Activated T-helper 1 cell treated with anti-CD3 and anti-CD28 coated beads, Interleukin-12 subunit alpha, Interleukin-12 subunit beta, Interleukin-2, Interleukin-4 antibody, amounts not matched to agents 30 ng/mL and 10 ng/mL and 1 ng/mL, durations not matched to agents 14 hours and 24 hours and 36 hours (primary cell): Measurements from ENCODE around the gene DNAJC24. TPM values are rescaled to one million over a fixed set of nuclear protein-coding genes. Genes with fewer than 3 reads are reported as not detected.

Experiments
- DNase-seq: peaks from one replicate; pipeline ENCODE4 v3.0.0; 2021; ENCODE audit warnings: low spot score
- H3K27ac Mint-ChIP-seq: one replicate; pipeline ENCODE4 v1.8.0; 2021; ENCODE audit warnings: mild to moderate bottlenecking, mixed read lengths
- H3K27me3 Mint-ChIP-seq: one replicate; pipeline ENCODE4 v1.8.0; 2022; ENCODE audit warnings: mild to moderate bottlenecking, moderate library complexity, mixed read lengths; ENCODE audit not compliant: insufficient read depth
- H3K36me3 Mint-ChIP-seq: one replicate; pipeline ENCODE4 v1.8.0; 2021; ENCODE audit warnings: low read depth, mixed read lengths
- H3K4me1 Mint-ChIP-seq: one replicate; pipeline ENCODE4 v1.8.0; 2021; ENCODE audit warnings: low read depth, mixed read lengths
- H3K4me3 Mint-ChIP-seq: one replicate; pipeline ENCODE4 v1.8.0; 2021; ENCODE audit warnings: mild to moderate bottlenecking, moderate library complexity, mixed read lengths
- H3K9me3 Mint-ChIP-seq: one replicate; pipeline ENCODE4 v1.8.0; 2021; ENCODE audit warnings: mixed read lengths
- intact Hi-C: fragments of 100-400 bp; cut with micrococcal nuclease; formaldehyde crosslinking; loops from one replicate; pipeline ENCODE4 v1.15.1; 2024
- total RNA-seq: library from RNA; stranded (reverse); gene quantifications from 2 replicates; pipeline ENCODE4 v1.2.3, GENCODE V29; 2022

Gene DNAJC24
- total RNA-seq, 1 donor from 2014 or later = 15.8 TPM

DNA sequence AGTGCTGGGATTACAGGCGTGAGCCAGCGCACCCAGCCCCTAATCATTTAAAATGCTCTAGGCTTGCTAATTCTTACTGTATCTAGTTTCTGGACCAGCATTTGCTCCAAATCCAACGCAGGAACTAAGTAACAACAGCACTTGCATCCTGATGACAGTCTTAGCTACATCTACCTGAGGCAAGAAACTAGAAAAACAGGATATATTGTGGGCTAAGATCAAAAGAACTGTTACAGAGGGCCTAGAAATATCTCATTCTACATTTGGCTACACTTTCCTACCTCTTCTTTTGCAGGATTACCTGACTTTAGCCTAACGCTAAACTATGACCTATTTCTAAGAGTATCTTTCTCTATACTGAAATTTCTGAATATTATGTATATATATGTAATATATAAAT lies 7.9 kb upstream of the DNAJC24 start:
- Mint-ChIP-seq H3K4me3 (no peak overlapping the region), H3K27ac (no peak overlapping the region), H3K4me1 (no peaks in the 10 kb centered on the region), H3K36me3 (no peaks in the 10 kb centered on the region), H3K27me3 (no peaks in the 10 kb centered on the region), H3K9me3 (no peaks in the 10 kb centered on the region)
- DNase-seq = no peak
- intact Hi-C loops = loop anchor here (10.0 kb wide), 1 partner anchor 593 kb away; no protein-coding TSS in a partner anchor

GRCh38 chr11:31366795-31367194 lies 2.9 kb upstream of the DNAJC24 start:
- peaks cover 5% of the 10 kb centered on the region for H3K36me3 Mint-ChIP-seq
- H3K9me3 Mint-ChIP-seq = no peaks in the 10 kb centered on the region
- intact Hi-C loops = loop anchor here (5.0 to 10.0 kb wide), 5 partner anchors 588 to 1891 kb away; partner anchors contain the start of genes ARL14EP, EIF3M, HIPK3 and RCN1
- H3K4me1 Mint-ChIP-seq = peaks cover 25% of the 10 kb centered on the region
- H3K4me3 Mint-ChIP-seq = no peak overlapping the region
- peaks cover 7% of the 10 kb centered on the region for H3K27me3 Mint-ChIP-seq
- no peak for DNase-seq
- no peak overlapping the region for H3K27ac Mint-ChIP-seq

DNA sequence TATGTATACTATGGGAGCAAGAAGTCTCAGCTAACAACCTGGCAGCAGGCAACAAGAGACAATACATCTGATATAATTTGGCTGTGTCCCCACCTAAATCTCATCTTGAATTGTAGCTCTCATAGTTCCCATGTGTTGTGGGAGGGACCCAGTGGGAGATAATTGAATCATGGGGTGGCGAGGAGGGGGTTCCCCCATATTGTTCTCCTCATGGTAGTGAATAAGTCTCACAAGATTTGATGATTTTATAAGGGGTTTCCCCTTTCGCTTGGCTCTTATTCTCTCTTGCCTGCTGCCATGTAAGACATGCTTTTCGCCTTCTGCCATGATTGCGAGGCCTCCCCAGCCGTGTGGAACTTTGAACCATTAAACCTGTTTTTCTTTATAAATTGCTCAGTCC lies 6.2 kb downstream of the DNAJC24 start:
- Mint-ChIP-seq H3K9me3 (no peaks in the 10 kb centered on the region), H3K27ac (no peak overlapping the region), H3K36me3 (peaks cover 11% of the 10 kb centered on the region), H3K4me3 (no peak overlapping the region), H3K27me3 (no peaks in the 10 kb centered on the region), H3K4me1 (peaks cover 7% of the 10 kb centered on the region)
- intact Hi-C loops = loop anchor here (2.0 kb wide), 1 partner anchor 79 kb away; no protein-coding TSS in a partner anchor
- no peak for DNase-seq

- Mint-ChIP-seq H3K27ac (no peak overlapping the region), H3K9me3 (no peaks in the 10 kb centered on the region), H3K4me3 (no peak overlapping the region), H3K4me1 (no peaks in the 10 kb centered on the region), H3K36me3 (no peaks in the 10 kb centered on the region), H3K27me3 (no peaks in the 10 kb centered on the region)
- DNase-seq = no peak
- intact Hi-C loops = no loop called here
Observed at GRCh38 chr11:31383116-31383515, 13.5 kb downstream of the DNAJC24 start.

DNA sequence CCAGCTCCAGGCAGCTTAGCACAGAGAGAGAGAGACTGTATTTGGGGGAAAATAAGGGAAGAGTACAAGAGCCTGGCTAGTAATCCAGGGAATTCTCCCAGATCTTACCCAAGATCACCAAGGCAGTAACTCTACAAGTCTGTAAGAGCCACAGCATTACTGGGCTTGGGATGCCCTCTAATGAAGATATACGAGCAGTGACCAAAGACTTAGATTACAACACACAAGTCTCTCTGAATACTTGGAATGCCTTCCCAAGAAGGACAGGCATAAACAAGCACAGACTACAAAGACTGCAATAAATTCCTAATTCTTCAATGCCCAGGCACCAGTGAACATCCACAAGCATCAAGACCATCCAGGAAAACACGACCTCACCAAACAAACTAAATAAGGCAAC lies 17.7 kb downstream of the DNAJC24 start:
- no peaks in the 10 kb centered on the region for H3K9me3 Mint-ChIP-seq
- intact Hi-C loops = no loop called here

GRCh38 chr11:31397239-31397834 lies 27.7 kb downstream of the DNAJC24 start:
- H3K36me3 Mint-ChIP-seq = peaks cover 3% of the 10 kb centered on the region

More for the DNA sequence above, 17.7 kb downstream of the DNAJC24 start:
- H3K4me3 Mint-ChIP-seq = no peak overlapping the region
- no peaks in the 10 kb centered on the region for H3K4me1 Mint-ChIP-seq
- no peak overlapping the region for H3K27ac Mint-ChIP-seq
- H3K27me3 Mint-ChIP-seq = no peaks in the 10 kb centered on the region
- no peak for DNase-seq
- no peaks in the 10 kb centered on the region for H3K36me3 Mint-ChIP-seq

DNA sequence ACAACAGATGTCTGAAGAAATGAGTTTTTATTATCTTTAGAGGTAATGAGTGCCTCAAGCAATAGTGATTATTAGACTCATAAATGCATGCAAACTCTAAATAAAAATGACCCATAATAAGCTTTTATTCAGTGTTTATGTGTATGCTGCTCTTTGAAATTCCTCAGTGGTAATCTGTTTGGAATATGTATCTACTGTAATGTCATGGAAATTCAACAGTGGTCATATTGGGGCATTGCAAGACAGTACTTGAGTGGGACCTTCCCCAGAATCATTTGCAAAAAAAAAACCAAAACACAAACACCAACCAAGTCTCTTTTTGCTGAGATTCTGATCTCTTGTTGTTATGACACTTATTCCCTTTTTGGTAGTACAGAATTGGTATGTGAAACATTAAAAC lies 35.0 kb downstream of the DNAJC24 start:
- intact Hi-C loops = no loop called here
- no peaks in the 10 kb centered on the region for H3K4me1 Mint-ChIP-seq
- H3K27me3 Mint-ChIP-seq = no peaks in the 10 kb centered on the region
- no peaks in the 10 kb centered on the region for H3K9me3 Mint-ChIP-seq
- peaks cover 3% of the 10 kb centered on the region for H3K36me3 Mint-ChIP-seq
- no peak overlapping the region for H3K4me3 Mint-ChIP-seq
- DNase-seq = no peak
- H3K27ac Mint-ChIP-seq = no peak overlapping the region

More at GRCh38 chr11:31397239-31397834, 27.7 kb downstream of the DNAJC24 start:
- no peak for DNase-seq
- no peak overlapping the region for H3K27ac Mint-ChIP-seq
- no peaks in the 10 kb centered on the region for H3K4me1 Mint-ChIP-seq
- no peak overlapping the region for H3K4me3 Mint-ChIP-seq
- H3K27me3 Mint-ChIP-seq = no peaks in the 10 kb centered on the region
- intact Hi-C loops = loop anchor here (1.0 to 10.0 kb wide), 7 partner anchors 257 to 779 kb away; no protein-coding TSS in a partner anchor
- no peaks in the 10 kb centered on the region for H3K9me3 Mint-ChIP-seq

DNA sequence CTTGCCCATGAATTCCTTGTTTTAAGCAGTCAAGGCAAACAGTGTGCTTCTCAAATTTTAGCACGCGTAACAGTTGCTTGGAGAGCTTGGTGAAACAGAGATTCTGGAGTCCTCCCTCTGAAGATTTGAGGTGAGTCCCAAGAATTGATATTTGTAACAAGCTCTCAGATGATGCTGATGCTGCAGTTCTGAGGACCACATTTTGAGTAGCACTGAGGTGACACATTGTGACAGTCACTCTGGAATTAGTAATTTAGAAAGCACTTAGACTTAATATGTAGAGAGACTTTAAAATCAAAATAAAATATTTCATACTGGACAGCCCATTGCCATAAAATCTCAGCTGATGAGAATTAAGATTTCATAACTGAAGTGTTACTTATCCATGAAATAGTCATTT lies 38.5 kb downstream of the DNAJC24 start:
- Mint-ChIP-seq H3K36me3 (no peaks in the 10 kb centered on the region), H3K27me3 (no peaks in the 10 kb centered on the region), H3K27ac (no peak overlapping the region), H3K9me3 (no peaks in the 10 kb centered on the region), H3K4me3 (no peak overlapping the region), H3K4me1 (no peaks in the 10 kb centered on the region)
- no peak for DNase-seq
- intact Hi-C loops = no loop called here

DNA sequence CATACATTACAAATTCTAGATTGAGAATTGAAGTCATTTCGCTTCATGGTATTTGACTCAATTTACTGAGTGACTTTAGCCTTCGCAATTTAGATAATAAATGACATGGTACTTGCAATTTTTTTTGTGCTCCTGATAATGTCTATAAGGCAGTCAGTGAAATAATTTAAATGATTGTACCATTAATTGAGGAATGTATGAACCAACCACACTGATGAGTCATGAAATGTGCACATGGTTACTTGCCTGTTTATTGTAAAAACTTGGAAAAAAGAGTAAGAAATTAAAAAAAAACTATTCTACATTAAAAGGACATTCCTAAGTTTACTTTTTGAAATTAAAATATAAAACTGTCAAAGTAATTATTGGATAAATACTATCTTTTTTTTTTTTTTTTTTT lies 43.3 kb downstream of the DNAJC24 start:
- H3K27me3 Mint-ChIP-seq = no peaks in the 10 kb centered on the region
- H3K4me3 Mint-ChIP-seq = no peak overlapping the region
- no peak for DNase-seq
- H3K9me3 Mint-ChIP-seq = no peaks in the 10 kb centered on the region
- intact Hi-C loops = no loop called here
- H3K27ac Mint-ChIP-seq = no peak overlapping the region
- no peaks in the 10 kb centered on the region for H3K4me1 Mint-ChIP-seq
- no peaks in the 10 kb centered on the region for H3K36me3 Mint-ChIP-seq

DNA sequence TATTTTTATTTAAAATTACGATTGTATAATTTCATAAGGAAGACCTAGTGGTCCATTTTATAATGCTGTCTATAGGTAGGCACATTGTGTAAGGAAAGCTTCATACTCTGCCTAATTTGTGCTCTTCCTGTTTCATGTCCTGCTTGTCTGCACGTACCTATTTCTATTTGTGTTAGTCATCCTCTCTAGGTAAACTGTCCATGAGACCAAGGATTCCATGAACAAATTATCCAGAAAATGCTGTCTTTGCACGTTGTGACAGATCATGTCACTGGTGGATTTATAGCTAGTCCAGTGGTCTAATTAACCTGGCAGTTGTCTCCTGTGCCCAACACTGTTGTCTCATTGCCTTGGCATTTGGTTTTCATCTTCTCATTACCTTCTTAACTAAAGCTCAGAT lies 44.7 kb downstream of the DNAJC24 start:
- intact Hi-C loops = no loop called here
- Mint-ChIP-seq H3K27ac (no peak overlapping the region), H3K36me3 (no peaks in the 10 kb centered on the region), H3K4me1 (no peaks in the 10 kb centered on the region), H3K27me3 (no peaks in the 10 kb centered on the region), H3K4me3 (no peak overlapping the region), H3K9me3 (no peaks in the 10 kb centered on the region)
- DNase-seq = no peak

GRCh38 chr11:31415435-31415834 lies 45.8 kb downstream of the DNAJC24 start:
- H3K27ac Mint-ChIP-seq = no peak overlapping the region
- no peaks in the 10 kb centered on the region for H3K27me3 Mint-ChIP-seq
- no peak overlapping the region for H3K4me3 Mint-ChIP-seq
- intact Hi-C loops = no loop called here
- H3K4me1 Mint-ChIP-seq = no peaks in the 10 kb centered on the region
- DNase-seq = no peak
- no peaks in the 10 kb centered on the region for H3K36me3 Mint-ChIP-seq
- H3K9me3 Mint-ChIP-seq = no peaks in the 10 kb centered on the region

DNA sequence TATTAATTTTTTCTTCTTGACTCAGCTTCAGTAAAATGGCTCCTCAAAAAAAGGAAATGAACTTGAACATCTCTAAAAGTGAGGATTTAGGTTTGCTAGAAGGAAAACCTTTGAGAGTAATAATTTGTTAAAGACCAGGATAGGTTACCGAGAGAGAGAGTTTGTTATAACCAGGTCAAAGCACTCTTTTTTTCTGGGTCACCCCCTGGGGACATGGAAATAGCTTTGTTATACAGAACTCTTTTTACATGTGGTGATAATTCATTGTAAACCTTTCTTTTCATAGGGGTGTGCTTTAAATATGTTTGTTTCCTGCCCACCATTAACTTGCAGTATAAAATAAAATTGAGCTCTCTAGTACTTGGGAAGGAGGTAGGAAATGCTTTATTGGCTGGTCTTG lies 47.7 kb downstream of the DNAJC24 start:
- no peaks in the 10 kb centered on the region for H3K9me3 Mint-ChIP-seq
- DNase-seq = no peak
- H3K27ac Mint-ChIP-seq = no peak overlapping the region
- no peaks in the 10 kb centered on the region for H3K4me1 Mint-ChIP-seq
- H3K36me3 Mint-ChIP-seq = no peaks in the 10 kb centered on the region
- intact Hi-C loops = no loop called here
- no peak overlapping the region for H3K4me3 Mint-ChIP-seq
- H3K27me3 Mint-ChIP-seq = no peaks in the 10 kb centered on the region

DNA sequence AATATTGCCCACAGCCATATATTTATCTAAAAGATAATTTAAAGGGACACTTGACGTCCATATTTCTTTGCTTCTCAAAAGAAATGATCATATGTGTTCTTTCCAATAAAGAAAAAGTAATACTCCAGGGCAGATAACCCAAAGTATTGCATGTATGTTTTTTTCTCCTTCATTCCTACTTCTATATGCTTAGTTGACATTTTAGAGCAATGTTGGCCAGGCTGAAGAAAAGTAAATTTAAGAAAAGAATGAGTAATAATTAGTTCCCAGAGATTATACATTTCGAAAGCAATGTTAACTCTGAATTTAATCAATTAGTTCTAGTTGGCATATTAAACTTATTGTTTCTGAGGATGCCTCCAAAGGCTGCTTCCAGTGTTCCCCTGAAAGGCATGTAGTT lies 48.2 kb downstream of the DNAJC24 start:
- no peaks in the 10 kb centered on the region for H3K4me1 Mint-ChIP-seq
- DNase-seq = no peak
- H3K9me3 Mint-ChIP-seq = no peaks in the 10 kb centered on the region
- H3K4me3 Mint-ChIP-seq = no peak overlapping the region
- no peaks in the 10 kb centered on the region for H3K36me3 Mint-ChIP-seq
- H3K27me3 Mint-ChIP-seq = no peaks in the 10 kb centered on the region
- H3K27ac Mint-ChIP-seq = no peak overlapping the region
- intact Hi-C loops = no loop called here

GRCh38 chr11:31419138-31419537 lies 49.5 kb downstream of the DNAJC24 start:
- Mint-ChIP-seq H3K27me3 (no peaks in the 10 kb centered on the region), H3K4me3 (no peak overlapping the region), H3K27ac (no peak overlapping the region), H3K4me1 (no peaks in the 10 kb centered on the region), H3K9me3 (no peaks in the 10 kb centered on the region), H3K36me3 (no peaks in the 10 kb centered on the region)
- intact Hi-C loops = no loop called here
- no peak for DNase-seq
